Measurements from ENCODE around the gene NDUFA7.
A peak's percentile ranks its signal among the peaks of the same experiment; 100 is the strongest.
"Not testable (repeated sequence)": the region's sequence is repeated elsewhere in the genome, so short reads cannot be mapped to it uniquely, and the experiment has no call there.

NDUFA7 gene

GRCh38 chr19:8323781-8324185 is 2.6 kb upstream of the NDUFA7 start:
- in situ Hi-C loops (cut with HindIII; ENCODE audit: low pct_ligation_motif_present, low pct_unique_long_range_greater_than_20kb, low sequenced_read_pairs): no loop called here
- DNase-seq: no peak

GRCh38 chr19:8322638-8322997 is 1.4 kb upstream of the NDUFA7 start:
- DNase-seq: no peak
- in situ Hi-C loops (cut with HindIII; ENCODE audit: low pct_ligation_motif_present, low pct_unique_long_range_greater_than_20kb, low sequenced_read_pairs): no loop called here

GRCh38 chr19:8321986-8322637 is 937 bp upstream of the NDUFA7 start:
- in situ Hi-C loops (cut with HindIII; ENCODE audit: low pct_ligation_motif_present, low pct_unique_long_range_greater_than_20kb, low sequenced_read_pairs): no loop called here
- DNase-seq: no peak

GRCh38 chr19:8320564-8321066 is 560 bp downstream of the NDUFA7 start:
- in situ Hi-C loops (cut with HindIII; ENCODE audit: low pct_ligation_motif_present, low pct_unique_long_range_greater_than_20kb, low sequenced_read_pairs): no loop called here

GRCh38 chr19:8319807-8320520 is 1.2 kb downstream of the NDUFA7 start:
- in situ Hi-C loops (cut with HindIII; ENCODE audit: low pct_ligation_motif_present, low pct_unique_long_range_greater_than_20kb, low sequenced_read_pairs): no loop called here
- no peak for DNase-seq

More at GRCh38 chr19:8320564-8321066, 560 bp downstream of the NDUFA7 start:
- peak; percentile 19 for DNase-seq

GRCh38 chr19:8318835-8319234 is 2.3 kb downstream of the NDUFA7 start:
- in situ Hi-C loops (cut with HindIII; ENCODE audit: low pct_ligation_motif_present, low pct_unique_long_range_greater_than_20kb, low sequenced_read_pairs); DNase-seq: not testable (repeated sequence)

- in situ Hi-C loops (cut with HindIII; ENCODE audit: low pct_ligation_motif_present, low pct_unique_long_range_greater_than_20kb, low sequenced_read_pairs): no loop called here
- DNase-seq: no peak
These were observed 4.6 kb downstream of the NDUFA7 start for GRCh38 chr19:8316351-8317125.

GRCh38 chr19:8314981-8315640 is 6.1 kb downstream of the NDUFA7 start:
- in situ Hi-C loops (cut with HindIII; ENCODE audit: low pct_ligation_motif_present, low pct_unique_long_range_greater_than_20kb, low sequenced_read_pairs); DNase-seq: not testable (repeated sequence)

- in situ Hi-C loops (cut with HindIII; ENCODE audit: low pct_ligation_motif_present, low pct_unique_long_range_greater_than_20kb, low sequenced_read_pairs): no loop called here
- DNase-seq: no peak
These were observed 9.5 kb downstream of the NDUFA7 start for GRCh38 chr19:8311461-8312260.

GRCh38 chr19:8310342-8311055 is 10.7 kb downstream of the NDUFA7 start:
- DNase-seq: no peak
- in situ Hi-C loops (cut with HindIII; ENCODE audit: low pct_ligation_motif_present, low pct_unique_long_range_greater_than_20kb, low sequenced_read_pairs): no loop called here

- DNase-seq: no peak
- in situ Hi-C loops (cut with HindIII; ENCODE audit: low pct_ligation_motif_present, low pct_unique_long_range_greater_than_20kb, low sequenced_read_pairs): no loop called here
These were observed 12.3 kb downstream of the NDUFA7 start for GRCh38 chr19:8308891-8309291.

- peak; percentile 86 for DNase-seq
- in situ Hi-C loops (cut with HindIII; ENCODE audit: low pct_ligation_motif_present, low pct_unique_long_range_greater_than_20kb, low sequenced_read_pairs): no loop called here
These were observed 13.0 kb downstream of the NDUFA7 start, which contains the start of gene CD320 for GRCh38 chr19:8307965-8308866. CD320 (minus strand) TSS chr19:8308358; CDS start chr19:8308290, 68 bp downstream.

- DNase-seq: no peak
- in situ Hi-C loops (cut with HindIII; ENCODE audit: low pct_ligation_motif_present, low pct_unique_long_range_greater_than_20kb, low sequenced_read_pairs): no loop called here
These were observed 13.7 kb downstream of the NDUFA7 start for GRCh38 chr19:8307400-8307964.

GRCh38 chr19:8306235-8307054 is 14.7 kb downstream of the NDUFA7 start:
- no peak for DNase-seq
- in situ Hi-C loops (cut with HindIII; ENCODE audit: low pct_ligation_motif_present, low pct_unique_long_range_greater_than_20kb, low sequenced_read_pairs): no loop called here

GRCh38 chr19:8305798-8306197 is 15.4 kb downstream of the NDUFA7 start:
- no peak for DNase-seq
- in situ Hi-C loops (cut with HindIII; ENCODE audit: low pct_ligation_motif_present, low pct_unique_long_range_greater_than_20kb, low sequenced_read_pairs): no loop called here
